NCI-H460 (cell line): ENCODE data around the gene TSHZ1. TPM values are rescaled to one million over a fixed set of nuclear protein-coding genes. Genes with fewer than 3 reads are reported as not detected.
A peak's percentile ranks its signal among the peaks of the same experiment; 100 is the strongest.

Experiments
- DNase-seq: peaks from one replicate; pipeline ENCODE4 v3.0.0-alpha.2; 2016; ENCODE audit warnings: low read depth; ENCODE audit errors: extremely low read depth
- polyA plus RNA-seq: library from polyadenylated mRNA; depleted of rRNA; stranded (reverse); fragments of >200 nt; gene quantifications from 2 replicates; pipeline ENCODE4 v1.2.3, GENCODE V29; 2014; cell fraction: nucleus; rRNA removed
- total RNA-seq: library from RNA; depleted of rRNA; stranded (reverse); fragments of >200 nt; shearing (Covaris generic); gene quantifications from 2 replicates; pipeline ENCODE4 v1.2.3, GENCODE V29; 2014; rRNA removed

TSHZ1 gene, protein sequence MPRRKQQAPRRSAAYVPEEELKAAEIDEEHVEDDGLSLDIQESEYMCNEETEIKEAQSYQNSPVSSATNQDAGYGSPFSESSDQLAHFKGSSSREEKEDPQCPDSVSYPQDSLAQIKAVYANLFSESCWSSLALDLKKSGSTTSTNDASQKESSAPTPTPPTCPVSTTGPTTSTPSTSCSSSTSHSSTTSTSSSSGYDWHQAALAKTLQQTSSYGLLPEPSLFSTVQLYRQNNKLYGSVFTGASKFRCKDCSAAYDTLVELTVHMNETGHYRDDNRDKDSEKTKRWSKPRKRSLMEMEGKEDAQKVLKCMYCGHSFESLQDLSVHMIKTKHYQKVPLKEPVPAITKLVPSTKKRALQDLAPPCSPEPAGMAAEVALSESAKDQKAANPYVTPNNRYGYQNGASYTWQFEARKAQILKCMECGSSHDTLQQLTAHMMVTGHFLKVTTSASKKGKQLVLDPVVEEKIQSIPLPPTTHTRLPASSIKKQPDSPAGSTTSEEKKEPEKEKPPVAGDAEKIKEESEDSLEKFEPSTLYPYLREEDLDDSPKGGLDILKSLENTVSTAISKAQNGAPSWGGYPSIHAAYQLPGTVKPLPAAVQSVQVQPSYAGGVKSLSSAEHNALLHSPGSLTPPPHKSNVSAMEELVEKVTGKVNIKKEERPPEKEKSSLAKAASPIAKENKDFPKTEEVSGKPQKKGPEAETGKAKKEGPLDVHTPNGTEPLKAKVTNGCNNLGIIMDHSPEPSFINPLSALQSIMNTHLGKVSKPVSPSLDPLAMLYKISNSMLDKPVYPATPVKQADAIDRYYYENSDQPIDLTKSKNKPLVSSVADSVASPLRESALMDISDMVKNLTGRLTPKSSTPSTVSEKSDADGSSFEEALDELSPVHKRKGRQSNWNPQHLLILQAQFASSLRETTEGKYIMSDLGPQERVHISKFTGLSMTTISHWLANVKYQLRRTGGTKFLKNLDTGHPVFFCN (N-terminal part only)
- total RNA-seq = 5.1 and 6.3 TPM in 2 replicates
- 3.5 and 4.4 TPM in 2 replicates for polyA plus RNA-seq

DNA sequence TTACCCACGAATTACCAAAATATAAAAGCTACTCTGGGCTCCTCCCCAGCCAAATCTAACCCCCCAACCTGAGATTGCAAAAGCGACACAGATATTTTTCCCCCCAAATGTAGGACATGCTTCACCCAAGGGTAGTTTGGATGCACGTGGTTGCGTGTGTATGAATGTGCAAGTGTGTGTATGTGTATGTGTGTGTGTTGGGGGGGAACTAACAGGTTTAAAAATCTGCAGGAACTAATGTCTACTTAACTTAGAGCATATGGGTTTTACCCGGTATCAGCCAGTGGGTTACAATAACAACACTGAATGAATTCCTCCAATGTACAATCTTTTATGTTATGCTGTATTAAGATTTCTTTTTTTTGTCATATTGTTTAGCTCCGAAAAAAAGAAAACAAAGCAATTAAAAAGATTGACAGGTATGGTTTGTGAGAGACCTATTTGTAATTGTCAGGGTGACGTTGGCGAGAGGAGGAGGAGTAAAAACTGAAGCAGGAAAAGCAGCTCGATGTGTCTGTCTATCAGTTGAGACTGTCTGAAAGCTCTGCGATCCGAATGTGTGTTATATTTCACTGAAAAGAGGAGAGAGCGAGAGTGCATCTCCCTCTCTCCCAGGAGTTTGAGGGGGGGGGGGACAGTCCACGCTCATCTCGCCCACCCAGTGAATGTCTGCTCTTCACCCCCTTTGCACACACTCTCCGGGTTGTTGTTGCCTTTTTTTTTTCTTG is at the start of gene TSHZ1:
TSHZ1 (plus strand) TSS at position 524 of the 728 bp plus-strand sequence. CDS start 1,080 bp downstream, outside the sequence.
- peak; percentile 71 for DNase-seq

DNA sequence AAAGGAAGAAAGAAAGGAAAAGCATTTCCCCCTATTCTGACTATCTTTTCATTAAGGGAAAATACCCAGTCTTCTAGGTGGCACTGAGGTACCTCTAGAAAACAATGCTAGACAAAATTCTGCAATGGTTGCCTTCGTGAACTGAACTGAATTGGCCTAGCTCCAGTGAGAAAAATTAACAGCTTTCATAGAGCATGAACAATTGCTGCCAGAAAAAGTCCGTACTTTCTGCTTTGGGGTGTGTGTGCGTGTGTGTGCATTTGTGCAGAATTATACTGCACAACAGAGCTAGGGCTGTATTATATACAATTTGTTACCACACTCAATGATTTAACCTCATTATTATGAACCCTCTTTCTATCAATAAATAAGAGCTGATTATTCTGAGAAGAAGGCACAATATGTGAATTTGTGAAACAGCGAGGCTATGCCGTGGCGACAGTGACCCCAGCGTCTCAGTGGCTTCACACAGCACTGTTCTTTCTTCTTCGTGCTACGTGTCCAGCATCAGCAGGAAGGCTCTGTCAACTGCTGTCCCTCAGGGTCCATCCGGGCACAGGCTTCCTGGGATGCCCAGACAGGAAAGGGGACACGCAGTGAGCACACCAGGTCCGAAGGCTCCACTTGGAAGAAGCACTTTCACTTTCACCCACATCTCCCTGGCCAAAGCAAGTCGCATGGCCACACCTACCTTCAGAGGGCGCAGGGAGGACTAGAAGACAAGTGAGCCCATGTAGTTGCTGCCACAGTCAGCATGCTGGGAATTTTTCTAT is 49.2 kb upstream of the TSHZ1 start:
- peak; percentile 56 for DNase-seq

DNA sequence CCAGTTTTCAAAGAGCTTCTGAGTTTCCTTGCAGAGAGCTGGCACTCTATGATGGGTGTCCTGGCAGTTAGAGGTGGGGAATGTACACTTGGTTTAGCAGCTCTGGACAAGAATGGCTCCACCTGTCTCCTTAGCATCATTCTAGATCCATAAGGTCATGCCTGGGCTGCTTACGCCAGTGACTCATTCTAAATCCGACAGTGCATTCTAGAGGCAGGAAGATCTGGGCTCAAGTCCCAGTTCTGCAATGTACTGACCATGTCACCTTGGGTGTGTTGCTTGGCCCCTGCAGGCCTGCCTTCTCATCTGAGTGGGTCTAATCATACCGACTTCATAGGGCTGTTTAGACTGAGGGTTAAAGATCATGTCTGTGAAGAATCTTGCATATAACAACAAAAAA is 48.1 kb upstream of the TSHZ1 start:
- DNase-seq = no peak

DNA sequence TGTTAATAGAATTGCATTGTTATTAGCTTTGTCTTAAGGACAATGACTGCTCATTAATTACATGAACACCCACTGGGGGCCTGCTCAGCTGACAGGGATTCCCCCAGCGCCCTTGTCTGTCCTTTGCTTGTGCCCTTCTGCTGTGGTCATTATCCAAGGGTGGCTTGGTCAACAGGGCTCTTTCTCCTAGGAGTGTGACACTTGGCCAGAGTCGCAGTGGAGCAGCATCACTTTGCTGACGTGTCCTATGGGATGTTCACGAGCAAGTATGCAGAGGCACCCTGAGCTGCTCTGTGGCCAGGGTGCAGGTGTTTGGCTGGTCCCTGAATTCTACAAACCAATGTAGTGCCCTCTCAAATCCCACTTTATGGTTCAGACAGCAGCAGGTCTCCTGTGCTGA is 47.6 kb upstream of the TSHZ1 start:
- DNase-seq = no peak

- no peak for DNase-seq
Observed at GRCh38 chr18:75163736-75164135, 46.9 kb upstream of the TSHZ1 start.

DNA sequence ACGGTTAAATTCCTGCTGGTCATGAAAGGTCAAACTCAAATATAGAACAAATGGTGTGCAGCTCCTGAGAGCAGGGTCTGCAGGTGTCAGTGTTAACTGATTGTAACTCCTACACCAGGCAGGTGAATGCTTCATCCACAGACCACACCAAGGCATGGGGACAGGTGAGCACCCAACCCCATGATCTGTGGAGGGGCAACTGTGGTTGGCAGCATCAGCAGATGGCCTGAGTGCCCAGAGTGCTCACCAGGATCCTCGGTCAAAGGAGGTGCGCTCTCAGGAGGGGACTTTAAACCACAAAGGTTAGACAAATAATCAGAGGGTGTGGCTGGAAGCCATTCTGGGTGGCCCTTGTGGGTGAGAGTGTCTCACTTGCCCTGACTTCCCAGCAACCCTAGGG is 46.1 kb upstream of the TSHZ1 start:
- no peak for DNase-seq

GRCh38 chr18:75165926-75166325 is 44.7 kb upstream of the TSHZ1 start:
- DNase-seq = no peak

DNA sequence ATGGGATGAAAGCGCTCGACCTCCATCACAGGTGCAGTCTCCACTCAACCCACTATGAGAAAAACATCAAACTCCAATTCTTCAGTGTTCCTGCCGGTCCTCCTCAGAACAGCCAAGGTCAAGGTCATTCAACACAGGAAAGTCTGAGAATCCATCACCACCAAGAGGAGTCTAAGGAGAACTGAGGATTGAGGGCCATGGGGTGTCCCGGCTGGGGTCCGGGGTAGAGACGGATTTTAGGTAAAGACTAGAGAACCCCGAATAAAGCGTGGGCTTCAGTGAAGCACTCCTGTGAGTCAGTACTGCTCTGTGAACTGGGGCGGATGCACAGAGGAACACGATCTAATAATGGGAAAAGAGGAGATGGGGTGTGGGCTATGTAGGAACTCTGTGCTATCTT is 43.5 kb upstream of the TSHZ1 start:
- DNase-seq = no peak

DNA sequence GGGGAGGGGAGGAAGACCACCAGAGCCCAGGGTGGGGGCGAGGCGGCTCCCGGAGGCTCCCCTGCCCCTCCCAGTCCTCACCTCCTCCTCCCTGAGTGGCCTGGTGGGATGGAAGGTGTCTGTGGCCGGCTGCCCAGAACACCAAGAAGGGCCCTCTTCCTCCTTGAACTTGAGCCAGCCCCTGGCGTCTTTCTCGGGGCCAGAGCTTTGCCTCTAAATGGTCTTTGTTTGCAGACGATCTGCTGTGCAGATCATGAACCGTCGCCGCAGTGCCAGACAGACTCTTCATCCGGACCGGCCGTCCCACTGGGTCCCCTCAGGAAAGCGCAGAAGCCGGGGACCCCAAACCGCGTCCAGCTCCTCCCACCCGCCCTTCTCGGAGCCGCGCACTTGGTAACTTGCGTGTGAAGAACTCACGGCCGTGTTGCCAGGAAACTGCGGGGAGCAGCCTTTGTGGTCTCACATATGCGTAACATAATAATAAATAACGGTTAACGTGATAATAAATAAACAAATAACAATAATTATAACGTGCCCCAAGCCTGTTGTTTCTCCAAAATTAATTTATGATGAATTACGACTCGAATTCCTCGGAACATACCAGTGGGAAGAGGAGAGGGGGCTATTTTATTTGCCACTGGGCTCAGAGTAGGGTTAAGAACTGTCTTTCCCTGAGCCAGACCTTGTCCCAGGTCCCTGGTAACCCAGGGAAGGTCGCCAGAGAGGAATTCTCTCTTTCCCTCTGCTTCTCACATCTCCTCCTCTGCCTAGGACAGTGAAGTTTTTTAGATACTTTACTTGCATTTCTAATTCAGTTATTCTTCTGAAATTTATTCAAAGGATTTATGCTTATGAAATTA is 42.6 kb upstream of the TSHZ1 start:
- no peak for DNase-seq

DNA sequence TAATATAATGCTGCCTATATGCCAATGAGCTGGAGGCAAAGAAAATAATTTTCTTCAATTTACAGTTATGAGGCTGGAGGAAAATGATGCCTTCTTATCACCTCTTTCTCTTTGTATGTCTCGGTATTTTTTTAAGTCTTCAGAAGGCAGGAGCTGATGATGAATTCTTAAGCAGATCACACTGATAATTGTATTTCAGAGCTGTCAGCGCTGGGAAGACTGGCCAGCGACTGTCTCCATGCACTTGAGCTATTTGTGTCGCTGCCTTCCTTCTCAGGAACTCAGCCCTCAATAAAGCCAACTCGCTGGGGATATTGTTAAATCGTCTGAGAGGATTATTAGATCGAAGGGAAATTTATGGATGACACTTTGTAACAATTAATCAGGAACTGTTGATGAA is 42.0 kb upstream of the TSHZ1 start:
- DNase-seq = no peak

GRCh38 chr18:75169411-75169810 is 41.2 kb upstream of the TSHZ1 start:
- DNase-seq = no peak

GRCh38 chr18:75170022-75170789 is 40.4 kb upstream of the TSHZ1 start:
- no peak for DNase-seq

DNA sequence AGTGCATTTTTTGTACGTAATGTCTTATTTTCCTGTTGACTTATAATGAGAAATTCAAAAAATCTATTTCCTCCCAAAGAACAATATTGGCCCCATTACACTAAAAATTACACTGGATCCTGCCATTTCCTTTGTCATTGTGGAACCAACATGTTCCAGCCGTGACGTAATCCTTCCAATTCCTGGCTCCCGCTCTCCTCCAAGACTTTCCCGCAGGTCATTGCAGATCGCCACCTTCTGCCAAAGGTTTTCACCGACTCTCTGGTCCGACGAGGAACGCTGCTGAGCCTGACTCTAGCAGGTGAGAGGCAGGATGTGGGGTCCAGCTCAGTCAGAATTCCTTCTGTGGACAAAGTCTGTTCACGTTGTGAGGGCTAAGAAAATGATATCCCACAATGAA is 39.7 kb upstream of the TSHZ1 start:
- DNase-seq = no peak

DNA sequence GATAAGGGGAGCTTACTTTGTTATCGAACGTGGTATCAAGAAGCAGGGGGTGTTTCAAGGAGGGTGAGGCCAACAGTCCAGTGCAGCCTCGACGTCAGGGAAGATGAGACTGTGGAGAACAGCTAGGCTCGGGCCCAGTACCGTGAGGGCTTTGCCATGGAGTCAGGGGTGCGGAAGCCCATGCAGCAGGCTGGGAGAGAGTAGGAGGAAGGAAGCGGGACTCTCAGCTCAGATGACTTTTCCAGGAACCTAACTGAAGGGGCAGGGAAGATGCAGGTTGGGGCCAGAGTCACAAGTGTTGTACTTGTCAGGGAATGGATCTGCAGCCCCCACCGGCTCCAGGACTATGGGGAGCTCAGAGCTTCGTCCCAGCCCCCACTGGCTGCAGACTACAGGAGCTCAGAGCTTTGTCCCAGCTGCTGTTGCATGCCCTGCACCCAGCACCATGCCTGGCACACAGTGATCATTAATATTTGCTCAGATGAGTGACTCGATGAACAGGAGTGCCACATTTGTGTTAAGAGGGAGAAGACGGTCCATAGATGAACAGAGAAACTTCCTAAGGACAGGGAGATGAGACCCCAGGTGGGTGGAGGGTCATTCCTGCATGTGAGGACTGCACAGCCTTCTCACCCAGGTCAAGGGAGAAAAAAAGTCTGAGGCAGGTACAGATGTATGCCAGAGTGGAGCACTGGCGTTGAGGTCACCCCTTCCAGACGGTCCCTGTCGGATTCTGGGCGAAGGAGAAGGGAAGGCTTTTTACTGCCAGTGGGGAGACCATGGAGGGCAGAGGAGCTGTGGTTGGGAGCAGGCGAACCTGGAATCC is 38.1 kb upstream of the TSHZ1 start:
- no peak for DNase-seq

GRCh38 chr18:75173125-75173432 is 37.5 kb upstream of the TSHZ1 start:
- no peak for DNase-seq

GRCh38 chr18:75173738-75174137 is 36.9 kb upstream of the TSHZ1 start:
- DNase-seq = no peak

DNA sequence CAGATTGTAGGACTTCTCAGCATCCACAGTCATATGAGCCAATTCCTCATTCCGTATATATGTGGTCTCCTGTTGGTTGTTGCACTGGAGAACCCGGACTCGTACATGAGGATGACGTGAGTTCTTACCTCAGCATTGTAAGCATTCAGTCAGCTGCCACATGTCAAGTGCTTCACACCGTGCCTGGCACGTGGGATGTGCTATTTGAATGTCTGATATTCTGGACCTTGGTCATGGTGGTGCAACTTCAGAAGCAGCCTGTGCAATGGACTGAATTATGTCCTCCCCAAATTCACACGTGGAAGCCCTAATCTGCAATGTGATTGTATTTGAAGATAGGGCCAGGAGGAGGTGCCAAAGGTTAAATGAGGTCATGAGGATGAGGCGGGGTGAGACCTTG is 33.7 kb upstream of the TSHZ1 start:
- DNase-seq = no peak

DNA sequence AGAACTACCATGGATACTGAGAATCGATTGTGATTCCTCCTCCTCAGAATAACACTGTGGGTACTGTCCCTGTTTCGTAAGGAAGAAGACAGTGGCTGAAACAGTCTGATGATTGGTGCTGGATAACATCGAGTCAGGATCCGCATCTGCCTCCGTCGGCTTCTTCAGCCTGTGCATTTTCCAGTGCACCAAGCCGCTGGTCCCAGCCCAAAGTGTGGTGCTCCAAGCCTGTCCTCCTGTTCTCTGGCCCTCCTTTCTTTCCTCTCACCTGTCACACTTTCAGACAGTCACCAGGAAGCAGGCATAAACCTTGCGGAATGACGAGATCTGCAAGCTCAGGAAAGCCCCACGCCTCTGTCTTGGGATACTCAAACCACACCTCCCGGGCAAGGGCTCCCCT is 32.2 kb upstream of the TSHZ1 start:
- no peak for DNase-seq
